MM.1S (cell line): ENCODE measurements around the gene PRAMEF12.

ENCODE experiments used
- DNase-seq: peaks from one replicate; pipeline ENCODE4 v3.0.0-alpha.2; 2015
- H2AFZ ChIP-seq: fragments of 300-600 bp; sonication (generic); 2 replicates; pipeline ENCODE4 v1.6.0; 2016; ENCODE audit warnings: antibody characterized with exemption, low read length
- H3F3A ChIP-seq: fragments of 300-600 bp; sonication (generic); 2 replicates; pipeline ENCODE4 v1.6.1; 2016; ENCODE audit warnings: mild to moderate bottlenecking, antibody characterized with exemption, low read length, moderate library complexity, mixed read lengths; ENCODE audit not compliant: insufficient read depth
- H3K27ac ChIP-seq: fragments of 300-600 bp; sonication (generic); 2 replicates; pipeline ENCODE4 v1.5.1; 2016; ENCODE audit warnings: mild to moderate bottlenecking, low read length
- H3K27me3 ChIP-seq: fragments of 300-600 bp; sonication (generic); replicated peaks from 2 replicates; pipeline ENCODE4 v1.6.0; 2016; ENCODE audit warnings: low read length; ENCODE audit not compliant: insufficient read depth
- H3K36me3 ChIP-seq: fragments of 300-600 bp; sonication (generic); replicated peaks from 2 replicates; pipeline ENCODE4 v1.6.1; 2016; ENCODE audit warnings: mild to moderate bottlenecking, low read length, mixed read lengths; ENCODE audit not compliant: insufficient read depth
- H3K4me1 ChIP-seq: fragments of 300-600 bp; sonication (generic); 2 replicates; pipeline ENCODE4 v1.6.1; 2016; ENCODE audit warnings: low read length, mixed read lengths
- H3K4me2 ChIP-seq: fragments of 300-600 bp; sonication (generic); 2 replicates; pipeline ENCODE4 v1.6.0; 2016; ENCODE audit warnings: low read depth, low read length
- H3K4me3 ChIP-seq: fragments of 300-600 bp; sonication (generic); 2 replicates; pipeline ENCODE4 v1.5.1; 2016; ENCODE audit warnings: low read length, mixed read lengths
- H3K79me2 ChIP-seq: fragments of 300-600 bp; sonication (generic); 2 replicates; pipeline ENCODE4 v1.6.1; 2016; ENCODE audit warnings: mixed run types, low read length, mixed read lengths
- H3K9ac ChIP-seq: fragments of 300-600 bp; sonication (generic); 2 replicates; pipeline ENCODE4 v1.6.1; 2016; ENCODE audit warnings: low read length, mixed read lengths
- H3K9me2 ChIP-seq: fragments of 300-600 bp; sonication (generic); replicated peaks from 2 replicates; pipeline ENCODE4 v1.6.1; 2016; ENCODE audit warnings: mild to moderate bottlenecking, low read length, mixed read lengths; ENCODE audit not compliant: insufficient read depth
- H3K9me3 ChIP-seq: fragments of 300-600 bp; sonication (generic); replicated peaks from 2 replicates; pipeline ENCODE4 v1.6.1; 2016; ENCODE audit warnings: mild to moderate bottlenecking, low read length, mixed read lengths; ENCODE audit not compliant: insufficient read depth
- H4K20me1 ChIP-seq: fragments of 300-600 bp; sonication (generic); 2 replicates; pipeline ENCODE4 v1.6.1; 2016; ENCODE audit warnings: mild to moderate bottlenecking, low read length, moderate library complexity, mixed read lengths; ENCODE audit not compliant: insufficient read depth
- EZH2 ChIP-seq: fragments of 300-600 bp; sonication (generic); optimal IDR thresholded peaks from 2 replicates; pipeline ENCODE3; 2017; ENCODE audit warnings: low read depth, mild to moderate bottlenecking, antibody characterized with exemption, low read length, mixed read lengths
- EZH2phosphoT487 ChIP-seq: fragments of 300-600 bp; sonication (generic); IDR thresholded peaks from 2 replicates; pipeline ENCODE4 v1.6.1; 2018; ENCODE audit warnings: antibody characterized with exemption, low read length
- TF ChIP-seq, protein P1 (sequence below): fragments of 300-600 bp; sonication (generic); IDR thresholded peaks from 2 replicates; pipeline ENCODE4 v1.5.1; 2016; ENCODE audit warnings: antibody characterized with exemption, low read length, mixed read lengths

PRAMEF12 gene

DNA sequence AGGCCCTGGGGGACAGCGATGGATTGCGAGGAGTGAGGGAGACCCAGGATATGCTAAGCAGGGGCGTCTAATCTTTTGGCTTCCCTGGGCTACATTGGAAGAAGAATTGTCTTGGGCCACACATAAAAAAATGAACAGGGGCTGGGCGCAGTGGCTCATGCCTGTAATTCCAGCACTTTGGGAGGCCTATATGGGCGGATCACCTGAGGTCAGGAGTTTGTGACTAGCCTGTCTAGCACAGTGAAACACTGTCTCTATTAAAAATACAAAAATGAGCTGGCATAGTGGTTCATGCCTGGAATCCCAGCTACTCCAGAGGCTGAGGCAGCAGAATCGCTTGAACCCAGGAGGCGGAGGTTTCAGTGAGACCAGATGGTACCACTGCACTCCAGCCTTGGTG is 10.8 kb upstream of the PRAMEF12 start:
- DNase-seq: no peak
- Histone ChIP-seq H3K27ac (no peak overlapping the region), H3K9me2 (no peaks in the 10 kb centered on the region), H3K79me2 (no peaks in the 10 kb centered on the region), H3K4me3 (no peak overlapping the region), H3K36me3 (no peaks in the 10 kb centered on the region), H3F3A (no peaks in the 10 kb centered on the region), H3K4me1 (no peaks in the 10 kb centered on the region), H3K27me3 (peaks cover 49% of the 10 kb centered on the region), H3K9ac (no peak overlapping the region), H3K9me3 (no peaks in the 10 kb centered on the region), H3K4me2 (no peak overlapping the region), H4K20me1 (no peaks in the 10 kb centered on the region), H2AFZ (no peak overlapping the region)
- TF ChIP-seq, protein P1, sequence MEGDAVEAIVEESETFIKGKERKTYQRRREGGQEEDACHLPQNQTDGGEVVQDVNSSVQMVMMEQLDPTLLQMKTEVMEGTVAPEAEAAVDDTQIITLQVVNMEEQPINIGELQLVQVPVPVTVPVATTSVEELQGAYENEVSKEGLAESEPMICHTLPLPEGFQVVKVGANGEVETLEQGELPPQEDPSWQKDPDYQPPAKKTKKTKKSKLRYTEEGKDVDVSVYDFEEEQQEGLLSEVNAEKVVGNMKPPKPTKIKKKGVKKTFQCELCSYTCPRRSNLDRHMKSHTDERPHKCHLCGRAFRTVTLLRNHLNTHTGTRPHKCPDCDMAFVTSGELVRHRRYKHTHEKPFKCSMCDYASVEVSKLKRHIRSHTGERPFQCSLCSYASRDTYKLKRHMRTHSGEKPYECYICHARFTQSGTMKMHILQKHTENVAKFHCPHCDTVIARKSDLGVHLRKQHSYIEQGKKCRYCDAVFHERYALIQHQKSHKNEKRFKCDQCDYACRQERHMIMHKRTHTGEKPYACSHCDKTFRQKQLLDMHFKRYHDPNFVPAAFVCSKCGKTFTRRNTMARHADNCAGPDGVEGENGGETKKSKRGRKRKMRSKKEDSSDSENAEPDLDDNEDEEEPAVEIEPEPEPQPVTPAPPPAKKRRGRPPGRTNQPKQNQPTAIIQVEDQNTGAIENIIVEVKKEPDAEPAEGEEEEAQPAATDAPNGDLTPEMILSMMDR: no peak
- no peak for TF ChIP-seq EZH2
- no peak for TF ChIP-seq EZH2phosphoT487

- Histone ChIP-seq H3K27me3 (peaks cover 41% of the 10 kb centered on the region), H3K9me3 (no peaks in the 10 kb centered on the region)
- DNase-seq: no peak
Observed at GRCh38 chr1:12763479-12763878, 10.1 kb upstream of the PRAMEF12 start.

GRCh38 chr1:12764016-12764415 is 9.5 kb upstream of the PRAMEF12 start:
- Histone ChIP-seq H3F3A (no peaks in the 10 kb centered on the region), H3K4me2 (no peak overlapping the region), H3K9me3 (no peaks in the 10 kb centered on the region), H4K20me1 (no peaks in the 10 kb centered on the region), H2AFZ (no peak overlapping the region), H3K27me3 (peaks cover 36% of the 10 kb centered on the region), H3K79me2 (no peaks in the 10 kb centered on the region), H3K4me1 (no peaks in the 10 kb centered on the region), H3K27ac (no peak overlapping the region), H3K9me2 (no peaks in the 10 kb centered on the region), H3K9ac (no peak overlapping the region), H3K36me3 (no peaks in the 10 kb centered on the region), H3K4me3 (no peak overlapping the region)
- no peak for DNase-seq
- TF ChIP-seq EZH2 (no peak), EZH2phosphoT487 (no peak)
- TF ChIP-seq, protein P1: no peak

More at GRCh38 chr1:12763479-12763878, 10.1 kb upstream of the PRAMEF12 start:
- Histone ChIP-seq H3F3A (no peaks in the 10 kb centered on the region), H3K4me3 (no peak overlapping the region), H3K9me2 (no peaks in the 10 kb centered on the region), H3K36me3 (no peaks in the 10 kb centered on the region), H3K4me1 (no peaks in the 10 kb centered on the region), H3K79me2 (no peaks in the 10 kb centered on the region), H2AFZ (no peak overlapping the region), H3K27ac (no peak overlapping the region), H3K9ac (no peak overlapping the region), H3K4me2 (no peak overlapping the region), H4K20me1 (no peaks in the 10 kb centered on the region)
- TF ChIP-seq, protein P1: no peak
- TF ChIP-seq EZH2phosphoT487: no peak
- TF ChIP-seq EZH2: no peak
